ENCODE data around the gene TEAD1. TPM values are rescaled to one million over a fixed set of nuclear protein-coding genes. Genes with fewer than 3 reads are reported as not detected.

The TEAD1 gene
- total RNA-seq, 1 experiment from 2014 or later, result 102 TPM

DNA sequence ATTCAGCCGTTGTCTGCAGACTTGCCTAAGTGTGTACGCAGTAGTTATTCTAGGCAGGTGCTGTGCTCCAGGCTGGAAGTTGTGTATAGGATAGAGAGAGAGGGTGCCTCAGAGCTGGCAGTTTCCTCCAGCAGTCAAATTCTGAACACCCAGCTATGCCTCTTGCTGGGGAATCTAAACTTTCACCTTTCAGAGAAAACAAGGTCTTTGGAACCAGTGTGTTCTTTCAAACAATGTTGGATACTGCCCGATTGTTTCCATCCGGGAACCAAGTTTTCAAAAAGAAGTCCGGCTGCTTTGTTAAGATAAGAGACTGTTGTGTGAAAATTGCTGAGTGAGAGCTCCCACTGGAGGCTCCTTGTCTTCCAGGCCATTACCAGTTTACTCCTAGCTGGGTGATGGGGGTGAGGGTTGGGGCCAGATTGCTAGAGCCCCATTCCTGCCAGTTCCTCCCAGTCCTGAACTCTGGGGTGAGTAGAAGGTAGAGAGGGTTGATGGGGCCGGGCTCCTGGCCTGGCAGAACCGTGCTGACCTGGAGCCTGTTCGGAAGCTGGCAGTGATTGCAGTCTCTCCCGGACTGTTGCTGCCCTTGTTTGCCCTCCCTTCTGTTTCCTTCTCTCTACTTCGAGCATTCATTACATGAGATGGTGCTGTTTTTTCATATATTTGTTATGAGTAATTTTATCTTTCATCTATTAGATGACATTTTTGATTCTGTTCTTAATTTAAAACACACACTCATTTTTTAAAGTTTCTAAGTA is 150.2 kb downstream of the TEAD1 start:
- CTCF ChIA-PET, result no interaction called here

DNA sequence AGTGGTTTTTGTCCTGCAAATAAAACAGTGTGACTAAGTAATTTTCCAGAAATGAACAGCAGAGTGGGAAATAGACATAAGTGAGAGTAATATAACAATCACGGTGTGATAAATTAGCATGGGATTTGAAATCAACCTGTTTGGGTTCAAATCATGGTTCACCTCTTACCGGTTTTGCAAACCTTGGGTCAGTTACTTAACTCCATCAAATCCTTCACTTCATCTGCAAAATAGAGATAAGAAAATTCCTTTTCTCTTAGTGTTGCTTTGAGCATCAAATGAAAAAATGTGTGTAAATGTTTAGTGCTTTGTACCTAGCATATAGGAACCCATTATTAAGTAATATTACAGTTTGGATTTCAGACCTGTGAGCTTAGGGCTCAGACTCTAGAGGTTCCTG is 152.2 kb downstream of the TEAD1 start:
- ATAC-seq, result no peak
- in situ Hi-C loops (cut with HindIII; ENCODE audit: low pct_unique_long_range_greater_than_20kb, low sequenced_read_pairs) (no loop called here), intact Hi-C loops (cut with micrococcal nuclease; ENCODE audit: unreplicated experiment) (no loop called here)
- Histone ChIP-seq H3K27ac (ENCODE audit: low read length) (no peak overlapping the region), H3K27me3 (ENCODE audit: control insufficient read depth, insufficient read depth, low read length) (no peaks in the 10 kb centered on the region), H3K36me3 (ENCODE audit: control insufficient read depth, insufficient read depth, low read length) (no peaks in the 10 kb centered on the region), H3K4me3 (ENCODE audit: low read depth in 2 of 2, low read length in 2 of 2) (no peak overlapping the region), H3K9me3 (ENCODE audit: control insufficient read depth, insufficient read depth, low read depth, low read length) (no peaks in the 10 kb centered on the region), H3K4me1 (ENCODE audit: control insufficient read depth, insufficient read depth, low read length) (peaks cover 47% of the 10 kb centered on the region)
- POLR2A ChIA-PET, result no interaction called here
- no peak for DNase-seq (ENCODE audit: low read depth, low spot score)
- TF ChIP-seq SIN3A (IDR thresholded peaks at IDR 0.05; ENCODE audit: borderline replicate concordance, insufficient read depth, low read depth, low read length) (no peak), TCF7L2 (IDR thresholded peaks at IDR 0.05; ENCODE audit: low read depth, low read length) (no peak), POLR2AphosphoS5 (IDR thresholded peaks at IDR 0.05; ENCODE audit: low read depth, low read length) (no peak)
- TF ChIP-seq, protein P1, sequence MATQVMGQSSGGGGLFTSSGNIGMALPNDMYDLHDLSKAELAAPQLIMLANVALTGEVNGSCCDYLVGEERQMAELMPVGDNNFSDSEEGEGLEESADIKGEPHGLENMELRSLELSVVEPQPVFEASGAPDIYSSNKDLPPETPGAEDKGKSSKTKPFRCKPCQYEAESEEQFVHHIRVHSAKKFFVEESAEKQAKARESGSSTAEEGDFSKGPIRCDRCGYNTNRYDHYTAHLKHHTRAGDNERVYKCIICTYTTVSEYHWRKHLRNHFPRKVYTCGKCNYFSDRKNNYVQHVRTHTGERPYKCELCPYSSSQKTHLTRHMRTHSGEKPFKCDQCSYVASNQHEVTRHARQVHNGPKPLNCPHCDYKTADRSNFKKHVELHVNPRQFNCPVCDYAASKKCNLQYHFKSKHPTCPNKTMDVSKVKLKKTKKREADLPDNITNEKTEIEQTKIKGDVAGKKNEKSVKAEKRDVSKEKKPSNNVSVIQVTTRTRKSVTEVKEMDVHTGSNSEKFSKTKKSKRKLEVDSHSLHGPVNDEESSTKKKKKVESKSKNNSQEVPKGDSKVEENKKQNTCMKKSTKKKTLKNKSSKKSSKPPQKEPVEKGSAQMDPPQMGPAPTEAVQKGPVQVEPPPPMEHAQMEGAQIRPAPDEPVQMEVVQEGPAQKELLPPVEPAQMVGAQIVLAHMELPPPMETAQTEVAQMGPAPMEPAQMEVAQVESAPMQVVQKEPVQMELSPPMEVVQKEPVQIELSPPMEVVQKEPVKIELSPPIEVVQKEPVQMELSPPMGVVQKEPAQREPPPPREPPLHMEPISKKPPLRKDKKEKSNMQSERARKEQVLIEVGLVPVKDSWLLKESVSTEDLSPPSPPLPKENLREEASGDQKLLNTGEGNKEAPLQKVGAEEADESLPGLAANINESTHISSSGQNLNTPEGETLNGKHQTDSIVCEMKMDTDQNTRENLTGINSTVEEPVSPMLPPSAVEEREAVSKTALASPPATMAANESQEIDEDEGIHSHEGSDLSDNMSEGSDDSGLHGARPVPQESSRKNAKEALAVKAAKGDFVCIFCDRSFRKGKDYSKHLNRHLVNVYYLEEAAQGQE (IDR thresholded peaks at IDR 0.05; ENCODE audit: insufficient read depth in 1 of 2, low read depth in 2 of 2, low read length in 1 of 2), result no peak
- TF ChIP-seq, protein P2, sequence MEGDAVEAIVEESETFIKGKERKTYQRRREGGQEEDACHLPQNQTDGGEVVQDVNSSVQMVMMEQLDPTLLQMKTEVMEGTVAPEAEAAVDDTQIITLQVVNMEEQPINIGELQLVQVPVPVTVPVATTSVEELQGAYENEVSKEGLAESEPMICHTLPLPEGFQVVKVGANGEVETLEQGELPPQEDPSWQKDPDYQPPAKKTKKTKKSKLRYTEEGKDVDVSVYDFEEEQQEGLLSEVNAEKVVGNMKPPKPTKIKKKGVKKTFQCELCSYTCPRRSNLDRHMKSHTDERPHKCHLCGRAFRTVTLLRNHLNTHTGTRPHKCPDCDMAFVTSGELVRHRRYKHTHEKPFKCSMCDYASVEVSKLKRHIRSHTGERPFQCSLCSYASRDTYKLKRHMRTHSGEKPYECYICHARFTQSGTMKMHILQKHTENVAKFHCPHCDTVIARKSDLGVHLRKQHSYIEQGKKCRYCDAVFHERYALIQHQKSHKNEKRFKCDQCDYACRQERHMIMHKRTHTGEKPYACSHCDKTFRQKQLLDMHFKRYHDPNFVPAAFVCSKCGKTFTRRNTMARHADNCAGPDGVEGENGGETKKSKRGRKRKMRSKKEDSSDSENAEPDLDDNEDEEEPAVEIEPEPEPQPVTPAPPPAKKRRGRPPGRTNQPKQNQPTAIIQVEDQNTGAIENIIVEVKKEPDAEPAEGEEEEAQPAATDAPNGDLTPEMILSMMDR (IDR thresholded peaks at IDR 0.05), result no peak
- BruUV-seq (replicated peaks), result no TSS peak
- CTCF ChIA-PET, result no interaction called here

More for the DNA sequence above, 150.2 kb downstream of the TEAD1 start:
- Histone ChIP-seq H3K27ac (ENCODE audit: low read length) (no peak overlapping the region), H3K4me1 (ENCODE audit: control insufficient read depth, insufficient read depth, low read length) (peaks cover 39% of the 10 kb centered on the region), H3K36me3 (ENCODE audit: control insufficient read depth, insufficient read depth, low read length) (no peaks in the 10 kb centered on the region), H3K4me3 (ENCODE audit: low read depth in 2 of 2, low read length in 2 of 2) (no peak overlapping the region), H3K9me3 (ENCODE audit: control insufficient read depth, insufficient read depth, low read depth, low read length) (no peaks in the 10 kb centered on the region), H3K27me3 (ENCODE audit: control insufficient read depth, insufficient read depth, low read length) (no peaks in the 10 kb centered on the region)
- POLR2A ChIA-PET, result no interaction called here
- in situ Hi-C loops (cut with HindIII; ENCODE audit: low pct_unique_long_range_greater_than_20kb, low sequenced_read_pairs) (no loop called here), intact Hi-C loops (cut with micrococcal nuclease; ENCODE audit: unreplicated experiment) (no loop called here)
- ATAC-seq (no peak), DNase-seq (ENCODE audit: low read depth, low spot score) (no peak)
- BruUV-seq (replicated peaks), result no TSS peak
- TF ChIP-seq SIN3A (IDR thresholded peaks at IDR 0.05; ENCODE audit: borderline replicate concordance, insufficient read depth, low read depth, low read length) (no peak), TCF7L2 (IDR thresholded peaks at IDR 0.05; ENCODE audit: low read depth, low read length) (no peak), POLR2AphosphoS5 (IDR thresholded peaks at IDR 0.05; ENCODE audit: low read depth, low read length) (no peak)
- TF ChIP-seq, protein P1 (IDR thresholded peaks at IDR 0.05; ENCODE audit: insufficient read depth in 1 of 2, low read depth in 2 of 2, low read length in 1 of 2), result no peak
- TF ChIP-seq, protein P2 (IDR thresholded peaks at IDR 0.05), result no peak
